Measurements from ENCODE around the gene KLF12.

- no peak for TF ChIP-seq ZNF274 (IDR thresholded peaks at IDR 0.05; ENCODE audit: low read depth, low read length)
- no peak for TF ChIP-seq SUZ12 (IDR thresholded peaks at IDR 0.05; ENCODE audit: extremely low read depth, insufficient read depth, insufficient read length)
These were observed 14.1 kb upstream of the KLF12 start for GRCh38 chr13:74148352-74148751.
